Measurements from ENCODE around the gene CCT7. TPM values are rescaled to one million over a fixed set of nuclear protein-coding genes. Genes with fewer than 3 reads are reported as not detected.
"Not testable (repeated sequence)": the region's sequence is repeated elsewhere in the genome, so short reads cannot be mapped to it uniquely, and the experiment has no call there.

CCT7 gene
- total RNA-seq, 1 donor from 2014 or later, result 359 TPM

DNA sequence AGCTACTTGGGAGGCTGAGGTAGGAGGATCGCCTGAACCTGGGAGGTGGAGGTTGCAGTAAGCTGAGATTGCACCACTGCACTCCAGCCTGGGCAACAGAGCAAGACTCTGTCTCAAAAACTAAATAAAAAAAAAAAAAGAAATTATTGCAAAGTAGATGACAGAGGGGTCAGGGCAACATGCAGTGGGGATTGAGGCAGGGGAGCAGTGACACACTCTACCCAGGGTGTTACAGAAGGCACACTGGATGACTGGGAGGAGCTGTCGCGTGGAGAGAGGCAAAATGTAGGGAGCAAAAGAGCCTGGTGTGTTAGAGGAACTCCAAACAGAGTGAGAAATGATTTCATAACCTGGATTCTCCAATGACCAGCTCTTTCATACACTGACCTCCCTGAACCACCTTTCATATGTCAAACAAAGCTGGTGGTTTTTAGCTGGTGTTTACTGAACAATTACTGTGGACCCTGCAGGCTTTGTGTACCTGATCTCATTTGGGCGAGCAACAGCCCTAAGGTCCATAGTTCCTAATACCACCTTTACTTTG is 28.1 kb downstream of the CCT7 start:
- H3K79me2 ChIP-seq (ENCODE audit: insufficient read depth, low read length), result no peaks in the 10 kb centered on the region
- H3K4me1 Mint-ChIP-seq (ENCODE audit: low read depth, unreplicated experiment), result peaks cover 7% of the 10 kb centered on the region
- no peaks in the 10 kb centered on the region for H3K4me1 ChIP-seq (ENCODE audit: insufficient read depth, low read length)
- no peaks in the 10 kb centered on the region for H3K9me3 Mint-ChIP-seq (ENCODE audit: unreplicated experiment)
- DNase-seq (ENCODE audit: low read depth), result no peak
- H3K4me2 ChIP-seq (ENCODE audit: low read length), result no peak overlapping the region
- H3K36me3 ChIP-seq (ENCODE audit: insufficient read depth, low read length), result no peaks in the 10 kb centered on the region
- no peak overlapping the region for H3K27ac Mint-ChIP-seq (ENCODE audit: unreplicated experiment)
- H3K9ac ChIP-seq (ENCODE audit: low read length), result no peak overlapping the region
- H4K20me1 ChIP-seq (ENCODE audit: insufficient read depth, low read length), result peaks cover 14% of the 10 kb centered on the region
- no peak for FAIRE-seq
- H3K27me3 ChIP-seq (ENCODE audit: insufficient read depth, low read length), result peaks cover 3% of the 10 kb centered on the region
- no peak overlapping the region for H3K4me3 Mint-ChIP-seq (ENCODE audit: unreplicated experiment)
- peaks cover 20% of the 10 kb centered on the region for H3K36me3 Mint-ChIP-seq (ENCODE audit: low read depth, unreplicated experiment)
- no peak overlapping the region for H3K4me3 ChIP-seq (ENCODE audit: insufficient read depth, low read depth, low read length)
- no peak overlapping the region for H2AFZ ChIP-seq (ENCODE audit: low read depth, low read length)
- TF ChIP-seq, protein P1, sequence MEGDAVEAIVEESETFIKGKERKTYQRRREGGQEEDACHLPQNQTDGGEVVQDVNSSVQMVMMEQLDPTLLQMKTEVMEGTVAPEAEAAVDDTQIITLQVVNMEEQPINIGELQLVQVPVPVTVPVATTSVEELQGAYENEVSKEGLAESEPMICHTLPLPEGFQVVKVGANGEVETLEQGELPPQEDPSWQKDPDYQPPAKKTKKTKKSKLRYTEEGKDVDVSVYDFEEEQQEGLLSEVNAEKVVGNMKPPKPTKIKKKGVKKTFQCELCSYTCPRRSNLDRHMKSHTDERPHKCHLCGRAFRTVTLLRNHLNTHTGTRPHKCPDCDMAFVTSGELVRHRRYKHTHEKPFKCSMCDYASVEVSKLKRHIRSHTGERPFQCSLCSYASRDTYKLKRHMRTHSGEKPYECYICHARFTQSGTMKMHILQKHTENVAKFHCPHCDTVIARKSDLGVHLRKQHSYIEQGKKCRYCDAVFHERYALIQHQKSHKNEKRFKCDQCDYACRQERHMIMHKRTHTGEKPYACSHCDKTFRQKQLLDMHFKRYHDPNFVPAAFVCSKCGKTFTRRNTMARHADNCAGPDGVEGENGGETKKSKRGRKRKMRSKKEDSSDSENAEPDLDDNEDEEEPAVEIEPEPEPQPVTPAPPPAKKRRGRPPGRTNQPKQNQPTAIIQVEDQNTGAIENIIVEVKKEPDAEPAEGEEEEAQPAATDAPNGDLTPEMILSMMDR (IDR thresholded peaks at IDR 0.05; ENCODE audit: insufficient read depth, low read depth, low read length), result no peak
- TF ChIP-seq EZH2 (IDR thresholded peaks at IDR 0.05; ENCODE audit: insufficient read depth, low read length), result no peak
- H3K9me3 ChIP-seq (ENCODE audit: insufficient read depth, low read depth, low read length), result no peaks in the 10 kb centered on the region
- no peak overlapping the region for H3K27ac ChIP-seq (ENCODE audit: low read depth, low read length)
- H3K27me3 Mint-ChIP-seq (ENCODE audit: low read depth, unreplicated experiment), result peaks cover 7% of the 10 kb centered on the region

DNA sequence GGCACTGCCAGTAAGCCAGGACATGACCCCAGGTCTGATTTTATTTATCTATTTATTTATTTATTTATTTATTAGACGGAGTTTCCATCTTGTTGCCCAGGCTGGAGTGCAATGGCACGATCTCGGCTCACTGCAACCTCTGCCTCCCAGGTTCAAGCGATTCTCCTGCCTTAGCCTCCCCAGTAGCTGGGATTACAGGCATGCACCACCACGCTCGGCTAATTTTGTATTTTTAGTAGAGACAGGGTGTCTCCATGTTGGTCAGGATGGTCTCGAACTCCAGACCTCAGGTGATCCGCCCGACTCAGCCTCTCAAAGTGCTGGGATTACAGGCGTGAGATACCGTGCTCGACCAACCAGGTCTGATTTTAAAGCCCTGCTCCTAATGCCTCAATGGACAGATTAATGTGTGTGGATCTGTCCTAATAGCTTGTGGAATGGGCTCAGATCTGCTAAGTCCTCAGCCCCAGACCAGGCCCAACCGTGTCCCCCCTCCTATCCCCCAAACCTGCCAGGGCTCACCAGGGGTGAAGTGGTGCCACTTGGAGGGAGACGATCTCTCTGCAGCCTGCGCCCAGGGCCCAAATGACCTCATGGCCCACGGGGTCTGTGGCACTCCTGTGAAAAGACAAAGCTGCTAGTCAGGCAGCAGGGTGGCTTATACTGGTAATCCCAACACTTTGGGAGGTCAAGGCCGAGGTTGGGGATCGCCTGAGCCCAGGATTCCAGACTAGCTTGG is 28.8 kb downstream of the CCT7 start:
- FAIRE-seq; DNase-seq (ENCODE audit: low read depth); H3K9me3 Mint-ChIP-seq (ENCODE audit: unreplicated experiment); H3K4me3 Mint-ChIP-seq (ENCODE audit: unreplicated experiment); H3K4me2 ChIP-seq (ENCODE audit: low read length); H3K79me2 ChIP-seq (ENCODE audit: insufficient read depth, low read length); H3K36me3 ChIP-seq (ENCODE audit: insufficient read depth, low read length); H3K27ac ChIP-seq (ENCODE audit: low read depth, low read length); H3K27me3 Mint-ChIP-seq (ENCODE audit: low read depth, unreplicated experiment); H3K9ac ChIP-seq (ENCODE audit: low read length); H3K9me3 ChIP-seq (ENCODE audit: insufficient read depth, low read depth, low read length); H3K4me3 ChIP-seq (ENCODE audit: insufficient read depth, low read depth, low read length); H3K4me1 ChIP-seq (ENCODE audit: insufficient read depth, low read length); H3K27ac Mint-ChIP-seq (ENCODE audit: unreplicated experiment); H2AFZ ChIP-seq (ENCODE audit: low read depth, low read length); H3K4me1 Mint-ChIP-seq (ENCODE audit: low read depth, unreplicated experiment): not testable (repeated sequence)
- Histone ChIP-seq H3K27me3 (ENCODE audit: insufficient read depth, low read length) (peaks cover 10% of the 10 kb centered on the region), H4K20me1 (ENCODE audit: insufficient read depth, low read length) (peaks cover 18% of the 10 kb centered on the region)
- H3K36me3 Mint-ChIP-seq (ENCODE audit: low read depth, unreplicated experiment), result peaks cover 20% of the 10 kb centered on the region

DNA sequence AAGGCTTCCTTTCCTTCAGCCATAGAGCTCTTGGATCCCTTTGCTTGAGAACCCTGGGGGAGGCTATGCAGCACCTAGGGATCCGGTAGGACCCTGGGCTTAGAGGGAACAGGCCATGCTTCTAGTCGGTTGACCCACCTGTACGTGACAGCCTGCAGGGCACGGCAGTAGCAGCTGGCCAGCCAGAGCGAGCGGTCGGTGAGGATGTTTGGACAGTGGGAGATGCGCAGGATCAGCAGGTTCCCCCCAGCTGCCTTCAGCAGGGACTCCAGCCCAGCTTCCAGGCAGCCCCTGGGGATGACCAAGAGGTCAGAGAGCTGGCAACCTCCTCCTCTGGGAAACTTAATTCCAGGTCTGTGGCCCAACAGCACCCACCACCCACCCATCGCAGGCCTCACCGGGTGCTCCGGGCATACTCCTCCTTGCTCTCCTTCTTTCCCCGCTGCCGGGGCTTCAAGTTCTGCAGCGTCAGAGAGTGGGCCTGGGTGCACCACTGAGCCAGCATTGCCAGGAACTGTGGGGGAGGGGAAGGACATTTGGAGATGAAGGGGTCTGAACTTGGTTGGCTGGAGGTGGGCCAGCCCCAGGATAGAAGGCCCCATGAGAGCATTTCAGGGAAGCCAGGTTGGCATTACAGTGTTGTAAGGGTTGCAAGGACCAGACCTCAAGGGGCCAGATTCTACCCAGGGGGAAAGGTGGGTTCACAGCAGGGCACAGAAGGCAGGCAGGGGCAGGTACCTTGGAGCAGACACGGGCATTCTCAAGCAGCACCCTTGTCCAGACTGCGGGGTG is 29.6 kb downstream of the CCT7 start:
- Mint-ChIP-seq H3K9me3 (ENCODE audit: unreplicated experiment) (no peaks in the 10 kb centered on the region), H3K27ac (ENCODE audit: unreplicated experiment) (no peak overlapping the region), H3K4me3 (ENCODE audit: unreplicated experiment) (no peak overlapping the region), H3K36me3 (ENCODE audit: low read depth, unreplicated experiment) (peaks cover 26% of the 10 kb centered on the region), H3K27me3 (ENCODE audit: low read depth, unreplicated experiment) (peaks cover 18% of the 10 kb centered on the region), H3K4me1 (ENCODE audit: low read depth, unreplicated experiment) (peaks cover 14% of the 10 kb centered on the region)
- H3K4me2 ChIP-seq (ENCODE audit: low read length), result no peak overlapping the region
- H4K20me1 ChIP-seq (ENCODE audit: insufficient read depth, low read length), result peaks cover 27% of the 10 kb centered on the region
- H3K27me3 ChIP-seq (ENCODE audit: insufficient read depth, low read length), result peaks cover 19% of the 10 kb centered on the region
- H3K79me2 ChIP-seq (ENCODE audit: insufficient read depth, low read length), result no peaks in the 10 kb centered on the region
- FAIRE-seq (no peak), DNase-seq (ENCODE audit: low read depth) (no peak)
- no peak overlapping the region for H3K9ac ChIP-seq (ENCODE audit: low read length)
- TF ChIP-seq, protein P1 (IDR thresholded peaks at IDR 0.05; ENCODE audit: insufficient read depth, low read depth, low read length), result no peak
- TF ChIP-seq EZH2 (IDR thresholded peaks at IDR 0.05; ENCODE audit: insufficient read depth, low read length), result no peak
- H2AFZ ChIP-seq (ENCODE audit: low read depth, low read length), result no peak overlapping the region
- no peak overlapping the region for H3K27ac ChIP-seq (ENCODE audit: low read depth, low read length)
- H3K9me3 ChIP-seq (ENCODE audit: insufficient read depth, low read depth, low read length), result no peaks in the 10 kb centered on the region
- H3K36me3 ChIP-seq (ENCODE audit: insufficient read depth, low read length), result no peaks in the 10 kb centered on the region
- no peaks in the 10 kb centered on the region for H3K4me1 ChIP-seq (ENCODE audit: insufficient read depth, low read length)
- H3K4me3 ChIP-seq (ENCODE audit: insufficient read depth, low read depth, low read length), result no peak overlapping the region

All from astrocyte (in vitro differentiated cells and primary cell).